H1 (cell line): Measurements from ENCODE around the gene ZCCHC3. TPM values are rescaled to one million over a fixed set of nuclear protein-coding genes. Genes with fewer than 3 reads are reported as not detected.

Experiments used
- CHD7 ChIP-seq: fragments of 300-600 bp; sonication (generic); IDR thresholded peaks from 2 replicates; pipeline ENCODE4 v1.7.1; 2012; ENCODE audit warnings: low read length, moderate library complexity, mild to moderate bottlenecking, inconsistent platforms; ENCODE audit not compliant: insufficient replicate concordance
- CTCF ChIP-seq, 3 experiments: IDR thresholded peaks; 1 replicate in 2 of 3; 2 replicates in 1 of 3; pipeline versions ENCODE4 v1.5.1 to v1.6.1; 2011; ENCODE audit warnings: low read length in 3 of 3, mild to moderate bottlenecking in 3 of 3, inconsistent platforms in 2 of 3, low read depth in 1 of 3, moderate library complexity in 1 of 3; ENCODE audit not compliant: insufficient read depth in 1 of 3; ENCODE audit errors: control extremely low read depth in 1 of 3
- JUND ChIP-seq: IDR thresholded peaks from 2 replicates; pipeline ENCODE4 v1.6.1; 2011; ENCODE audit warnings: mild to moderate bottlenecking, improper control_type of control experiment, low read length
- polyA plus RNA-seq, 7 experiments: library from polyadenylated mRNA; depleted of rRNA in 3 of 7; stranded (reverse) in 5 of 7; unstranded in 2 of 7; fragments of >200 nt in 5 of 7; fragments of 200-250 nt in 2 of 7; gene quantifications; 1 replicate in 5 of 7; 2 replicates in 1 of 7; 4 replicates in 1 of 7; pipeline versions ENCODE4 v1.2.1 to v1.2.3, GENCODE V29; 2011 to 2013; ENCODE audit warnings: missing spikeins in 2 of 7, mixed read lengths in 2 of 7
- total RNA-seq: library from RNA; stranded (reverse); fragmentation: NEBNext Ultra II Directional; extraction: Animal tissue kit (Norgen Biotek cat#: 25700); gene quantifications from 2 replicates; pipeline ENCODE4 v1.2.1, GENCODE V29; 2021

ZCCHC3 gene
- total and polyA plus RNA-seq, 2 of the 8 experiments (the other 6 are each of a cell fraction or from before 2014, with no cell fraction given): 33.7 to 52.4 TPM

GRCh38 chr20:298776-299391 is 1.5 kb downstream of the ZCCHC3 start (continued):
- TF ChIP-seq CTCF (IDR thresholded peaks at IDR 0.05; ENCODE audit: control extremely low read depth in 1 of 3, insufficient read depth in 1 of 3, low read depth in 1 of 3, low read length in 3 of 3) (no peak), CHD7 (no peak), JUND (no peak)
- TF ChIP-seq, all 59 proteins: peak for 0
